GM10266 (cell line): Measurements from ENCODE around the gene TMEM203.

Source experiments
- DNase-seq: peaks from one replicate; pipeline ENCODE4 v3.0.0; 2012; ENCODE audit errors: extremely low spot score
- CTCF ChIP-seq: IDR thresholded peaks from 2 replicates; pipeline ENCODE4 v1.5.1; 2012; ENCODE audit warnings: mild to moderate bottlenecking, low read depth; ENCODE audit not compliant: control insufficient read depth, insufficient read depth; ENCODE audit errors: missing control alignments

The TMEM203 gene

GRCh38 chr9:137185921-137186320, 19.5 kb downstream of the TMEM203 start:
- no peak for DNase-seq
- no peak for TF ChIP-seq CTCF

GRCh38 chr9:137184881-137185660, 20.4 kb downstream of the TMEM203 start:
- no peak for TF ChIP-seq CTCF
- DNase-seq = no peak

GRCh38 chr9:137183980-137184595, 21.4 kb downstream of the TMEM203 start:
- TF ChIP-seq CTCF = no peak
- DNase-seq = no peak

GRCh38 chr9:137182836-137183235, 22.6 kb downstream of the TMEM203 start:
- no peak for DNase-seq
- no peak for TF ChIP-seq CTCF

GRCh38 chr9:137181680-137182079, 23.8 kb downstream of the TMEM203 start:
- DNase-seq = no peak

GRCh38 chr9:137180491-137180890, 25.0 kb downstream of the TMEM203 start:
- DNase-seq = no peak
- TF ChIP-seq CTCF = no peak

More at GRCh38 chr9:137181680-137182079, 23.8 kb downstream of the TMEM203 start:
- TF ChIP-seq CTCF = no peak

- DNase-seq = no peak
- TF ChIP-seq CTCF = no peak
Observed at GRCh38 chr9:137179761-137180160, 25.7 kb downstream of the TMEM203 start.
